NK-92 (cell line): ENCODE data around the gene ERFL.
"Not testable (repeated sequence)": the region's sequence is repeated elsewhere in the genome, so short reads cannot be mapped to it uniquely, and the experiment has no call there.

Source experiments
- DNase-seq: peaks from one replicate; lab custom pipeline; 2025; ENCODE audit not compliant: unreplicated experiment; lab: John Stamatoyannopoulos, UW

Gene ERFL

GRCh38 chr19:41914424-41914834 is 13.8 kb downstream of the ERFL start:
- not testable (repeated sequence) for DNase-seq

DNA sequence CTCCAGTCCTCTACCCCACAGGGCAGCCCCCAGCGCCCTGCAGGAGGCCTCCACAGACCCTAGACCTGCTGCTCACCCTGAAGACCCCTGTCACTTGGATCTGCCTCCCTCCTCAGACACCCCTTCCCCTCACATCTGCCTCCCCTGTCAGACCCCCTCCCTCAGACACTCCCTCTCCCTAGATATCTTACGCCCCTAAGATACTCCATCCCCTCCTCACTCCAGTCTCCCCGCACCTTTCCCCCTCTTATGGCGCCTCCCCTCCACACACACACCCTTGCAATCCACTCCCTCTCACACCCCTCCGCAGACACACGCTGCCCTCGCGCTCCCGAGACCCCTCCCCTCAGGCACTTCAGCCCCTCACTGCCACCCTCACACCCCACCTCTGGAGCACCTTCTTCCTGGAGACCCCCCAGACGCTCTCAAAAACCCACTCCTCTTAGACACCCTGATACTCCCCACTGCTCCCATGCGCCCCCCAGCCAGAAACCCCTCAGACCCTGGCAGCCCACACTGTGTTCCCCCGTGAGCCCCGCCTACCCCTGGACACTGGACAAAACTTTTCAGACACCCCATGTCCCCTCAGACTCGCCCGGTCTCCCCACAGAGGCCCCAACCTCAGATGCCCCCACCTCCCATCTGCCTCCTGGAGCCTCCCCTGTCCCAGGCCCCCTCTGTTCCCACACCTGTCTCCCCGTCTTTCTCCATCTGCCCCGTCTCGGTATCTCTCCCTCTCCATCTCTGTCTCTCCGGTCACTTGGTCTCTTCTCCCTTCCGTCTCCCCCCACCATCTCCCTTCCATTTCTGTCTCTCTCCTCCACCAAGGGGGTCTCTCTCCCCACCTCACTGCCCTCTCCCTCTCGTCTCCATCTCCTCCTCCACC is 14.5 kb downstream of the ERFL start:
- no peak for DNase-seq

DNA sequence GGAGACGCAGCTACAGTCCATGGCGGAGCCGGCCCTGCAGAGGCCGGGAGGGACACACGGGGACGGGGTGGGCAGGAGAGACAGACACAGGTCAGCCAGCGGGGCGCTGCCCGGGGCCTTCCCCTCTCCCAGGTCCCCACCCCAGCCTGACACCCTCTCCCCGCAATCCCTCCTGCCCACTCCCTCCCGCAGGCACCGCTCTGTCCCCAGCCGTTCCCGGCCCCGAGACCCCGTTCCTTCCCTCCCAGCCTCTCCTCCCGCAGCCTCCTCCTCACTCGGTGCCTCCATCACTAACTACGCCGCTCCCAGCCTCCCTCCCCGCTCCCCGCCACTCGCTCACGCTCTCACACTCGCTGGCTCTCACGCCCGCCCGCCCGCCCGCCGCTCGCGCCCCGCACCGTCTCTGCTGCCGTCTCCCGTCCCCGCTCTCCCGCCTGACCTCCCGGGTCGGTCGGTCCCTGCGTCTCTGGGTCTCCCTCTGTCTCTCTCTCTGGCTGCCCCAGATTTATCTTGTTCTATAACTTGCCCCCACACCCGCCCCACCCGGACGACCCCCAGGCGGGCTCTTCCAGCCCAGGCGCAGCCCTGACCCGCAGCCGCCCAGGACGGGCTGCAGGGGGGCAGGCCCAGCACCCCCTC is 15.2 kb downstream of the ERFL start:
- no peak for DNase-seq

- no peak for DNase-seq
These were observed 16.1 kb downstream of the ERFL start for GRCh38 chr19:41911889-41912731.

GRCh38 chr19:41910992-41911888 is 17.0 kb downstream of the ERFL start:
- no peak for DNase-seq

GRCh38 chr19:41910240-41910991 is 17.8 kb downstream of the ERFL start:
- DNase-seq: no peak

DNA sequence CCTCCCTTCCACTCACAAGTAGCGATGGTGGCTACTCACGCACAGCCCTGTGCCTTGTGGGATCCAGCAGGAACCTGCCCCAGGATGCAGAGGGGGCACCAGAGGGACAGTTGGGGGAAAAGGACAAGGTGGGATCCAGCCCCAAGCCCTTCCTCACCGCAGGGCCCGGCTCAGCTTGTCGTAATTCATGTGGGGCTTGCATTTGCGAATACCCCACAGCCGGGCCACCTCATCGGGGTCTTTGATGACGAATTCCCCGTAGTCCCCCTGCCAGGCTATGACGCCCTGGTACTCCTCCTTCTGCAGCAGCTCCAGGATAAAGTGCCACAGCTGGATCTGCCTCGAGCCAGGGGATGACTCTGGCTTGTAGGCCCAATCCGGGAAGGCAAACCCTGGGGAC is 18.5 kb downstream of the ERFL start:
- DNase-seq: no peak

- no peak for DNase-seq
These were observed 19.4 kb downstream of the ERFL start for GRCh38 chr19:41908724-41909464.

DNA sequence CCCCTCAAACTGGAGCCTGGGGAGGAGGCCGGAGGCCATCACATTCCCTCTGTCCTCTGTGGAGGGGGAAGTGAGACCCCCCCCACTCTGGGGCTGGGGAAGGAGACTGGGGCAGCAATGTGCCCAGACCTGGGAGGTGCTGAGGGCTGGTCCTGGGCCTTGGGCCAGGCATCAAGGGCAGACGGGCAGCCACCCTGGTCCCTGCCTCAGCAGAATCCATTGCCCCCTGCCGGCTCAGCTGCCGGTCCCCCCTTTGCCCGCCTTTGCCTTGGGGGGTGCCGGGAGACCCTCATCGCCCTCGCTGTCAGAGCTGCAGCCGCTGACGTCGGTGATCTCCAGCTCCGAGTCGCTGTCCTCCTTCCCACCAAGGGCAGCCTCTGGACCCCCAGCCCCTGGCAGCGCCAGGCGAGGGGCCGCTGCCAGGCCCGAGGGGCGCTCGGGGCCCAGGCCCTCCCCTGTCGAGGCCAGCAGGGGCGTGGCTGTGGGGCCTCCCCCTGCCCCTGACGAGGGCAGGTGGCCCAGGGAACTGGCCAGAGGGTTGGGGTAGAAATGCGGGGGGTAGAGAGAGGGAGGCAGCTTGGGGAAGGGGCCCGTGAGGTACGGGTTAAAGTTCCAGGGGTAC is 20.1 kb downstream of the ERFL start:
- DNase-seq: no peak

- DNase-seq: no peak
These were observed 21.2 kb downstream of the ERFL start for GRCh38 chr19:41906916-41907680.

DNA sequence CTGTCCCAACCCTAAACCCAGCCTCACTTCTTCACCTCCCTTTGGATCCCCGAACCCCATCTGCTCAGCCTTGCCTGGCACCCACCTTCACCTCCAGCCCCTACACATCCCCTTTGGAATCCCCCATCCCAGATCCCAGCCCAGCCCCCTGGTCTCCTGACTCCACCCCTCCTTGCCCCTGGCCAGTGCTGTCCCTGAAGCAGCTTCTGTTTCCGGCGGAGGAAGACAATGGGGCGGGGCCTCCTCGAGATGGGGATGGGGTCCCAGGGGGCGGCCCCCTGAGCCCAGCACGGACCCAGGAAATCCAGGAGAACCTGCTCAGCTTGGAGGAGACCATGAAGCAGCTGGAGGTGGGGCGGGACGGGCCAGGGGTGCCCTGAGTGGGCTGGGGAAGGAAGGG is 22.0 kb downstream of the ERFL start:
- DNase-seq: no peak

DNA sequence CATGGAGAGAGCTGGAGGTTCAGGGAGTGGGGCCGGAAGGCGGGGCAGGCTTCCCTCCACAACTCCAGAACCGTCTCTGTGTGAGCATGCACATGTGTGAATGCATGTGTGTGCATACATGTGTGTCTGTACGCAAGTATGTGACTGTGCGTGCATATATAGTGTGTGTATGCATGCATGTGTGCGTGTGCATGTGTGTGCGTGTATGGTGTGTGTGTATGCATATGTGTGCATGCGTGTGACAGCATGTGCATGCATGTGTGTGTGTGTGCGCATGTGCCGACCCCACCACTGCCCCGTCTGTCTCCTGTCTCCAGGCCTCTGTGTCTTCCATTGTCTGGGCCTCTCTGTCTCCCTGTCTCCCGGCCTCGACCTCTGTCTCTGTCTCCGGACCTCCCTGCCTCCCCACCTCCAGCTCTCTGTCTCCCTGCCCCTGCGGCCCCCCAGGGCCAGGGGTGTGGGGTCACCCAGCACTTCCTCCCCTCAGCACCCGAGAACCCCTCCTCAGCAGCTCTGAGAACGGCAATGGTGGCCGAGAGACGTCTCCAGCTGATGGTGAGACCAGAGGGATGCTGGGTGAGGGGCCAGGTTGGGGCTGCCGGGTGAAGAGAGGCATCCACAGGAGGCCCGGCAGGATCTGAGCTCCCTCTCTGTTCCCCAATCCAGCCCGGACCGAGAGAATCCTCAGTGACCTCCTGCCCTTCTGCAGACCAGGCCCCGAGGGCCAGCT is 22.8 kb downstream of the ERFL start:
- no peak for DNase-seq

DNA sequence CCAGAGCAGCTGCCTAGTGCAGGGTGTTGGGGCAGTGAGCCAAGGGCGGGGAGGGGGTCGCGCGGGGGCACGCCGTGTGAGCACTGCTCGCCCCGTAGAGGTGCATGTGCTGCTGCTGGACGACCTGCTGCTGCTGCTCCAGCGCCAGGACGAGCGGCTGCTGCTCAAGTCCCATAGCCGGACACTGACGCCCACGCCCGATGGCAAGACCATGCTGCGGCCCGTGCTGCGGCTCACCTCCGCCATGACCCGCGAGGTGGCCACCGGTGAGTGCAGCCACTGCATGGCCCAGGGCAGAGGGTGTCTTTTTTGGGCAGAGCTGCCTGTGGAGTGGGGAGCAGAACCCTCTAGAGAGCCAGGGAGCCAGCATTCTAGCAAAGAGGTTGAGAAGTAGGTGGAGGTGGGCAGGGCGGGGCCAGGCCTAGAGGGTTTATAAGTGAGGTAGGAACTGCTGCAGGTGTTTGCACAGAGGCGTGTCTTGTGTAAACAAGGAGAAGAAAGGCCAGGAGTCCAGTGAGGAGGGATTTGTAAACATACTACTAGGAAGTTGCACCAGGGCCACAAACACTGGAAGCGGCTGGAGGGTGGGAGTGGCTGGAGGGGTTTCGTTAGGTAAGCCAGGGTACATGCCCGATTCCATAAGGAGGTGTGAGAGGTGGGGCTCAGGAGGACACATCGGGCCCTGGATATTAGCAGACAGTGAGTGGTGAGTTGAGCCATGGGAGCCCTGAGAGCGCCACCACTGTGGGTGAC is 24.0 kb downstream of the ERFL start:
- no peak for DNase-seq

GRCh38 chr19:41903193-41903953 is 24.9 kb downstream of the ERFL start:
- no peak for DNase-seq

DNA sequence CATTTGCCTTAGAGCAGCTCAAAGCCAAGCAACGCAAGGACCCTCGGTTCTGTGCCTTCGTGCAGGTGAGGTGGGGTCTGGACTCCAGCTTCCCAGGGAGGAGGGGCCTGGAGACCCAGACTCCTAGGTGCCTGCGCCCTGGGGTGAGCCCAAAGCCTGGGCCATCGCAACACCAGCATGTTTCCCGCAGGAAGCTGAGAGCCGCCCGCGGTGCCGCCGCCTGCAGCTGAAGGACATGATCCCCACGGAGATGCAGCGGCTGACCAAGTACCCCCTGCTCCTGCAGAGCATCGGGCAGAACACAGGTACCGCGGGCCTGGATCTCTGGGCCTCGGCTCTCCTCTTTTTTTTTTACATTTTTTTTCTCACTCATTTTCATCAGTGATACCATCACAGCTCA is 25.7 kb downstream of the ERFL start:
- DNase-seq: no peak
